Activated CD4-positive, alpha-beta memory T cell treated with anti-CD3 and anti-CD28 coated beads for 36 hours (primary cell): ENCODE data around the gene TEX14. TPM values are rescaled to one million over a fixed set of nuclear protein-coding genes. Genes with fewer than 3 reads are reported as not detected.
A peak's percentile ranks its signal among the peaks of the same experiment; 100 is the strongest.
"Not testable (repeated sequence)": the region's sequence is repeated elsewhere in the genome, so short reads cannot be mapped to it uniquely, and the experiment has no call there.

Experiments
- CTCF ChIA-PET: fragments of 350-600 bp; sonication (Branson Sonifier 250); formaldehyde crosslinking; loops from one replicate; lab custom pipeline; 2021; ENCODE audit warnings: antibody characterized with exemption, inconsistent platforms; lab: Charles Lee
- POLR2A ChIA-PET: fragments of 350-600 bp; sonication (Branson Sonifier 250); formaldehyde crosslinking; loops from one replicate; lab custom pipeline; 2021; ENCODE audit warnings: antibody characterized with exemption; lab: Charles Lee
- DNase-seq: peaks from one replicate; pipeline ENCODE4 v3.0.0-alpha.2; 2020
- H3K27ac Mint-ChIP-seq: one replicate; pipeline ENCODE4 v1.8.0; 2021; ENCODE audit warnings: mixed read lengths
- H3K27me3 Mint-ChIP-seq: one replicate; pipeline ENCODE4 v1.8.0; 2021; ENCODE audit warnings: mixed read lengths
- H3K36me3 Mint-ChIP-seq: one replicate; pipeline ENCODE4 v1.8.0; 2021; ENCODE audit warnings: mixed read lengths
- H3K4me1 Mint-ChIP-seq: one replicate; pipeline ENCODE4 v1.8.0; 2021; ENCODE audit warnings: low read depth, mixed read lengths
- H3K4me3 Mint-ChIP-seq: one replicate; pipeline ENCODE4 v1.8.0; 2021; ENCODE audit warnings: mild to moderate bottlenecking, mixed read lengths
- H3K9me3 Mint-ChIP-seq: one replicate; pipeline ENCODE4 v1.8.0; 2021; ENCODE audit warnings: mixed read lengths
- intact Hi-C: fragments of 100-400 bp; cut with micrococcal nuclease; formaldehyde crosslinking; loops from one replicate; pipeline ENCODE4 v1.15.1; 2023
- total RNA-seq, 2 experiments: library from RNA; stranded (reverse); gene quantifications; one replicate each; pipeline ENCODE4 v1.2.3, GENCODE V29; 2021

The TEX14 gene
- total RNA-seq, 2 experiments from 2014 or later = 0.14 to 0.17 TPM

GRCh38 chr17:58666858-58667267 lies 25.0 kb downstream of the TEX14 start:
- no peak overlapping the region for H3K4me3 Mint-ChIP-seq

GRCh38 chr17:58665946-58666857 lies 25.6 kb downstream of the TEX14 start:
- Mint-ChIP-seq H3K4me3 (peak overlapping the region; percentile 36), H3K4me1 (peaks cover 9% of the 10 kb centered on the region), H3K9me3 (no peaks in the 10 kb centered on the region), H3K36me3 (no peaks in the 10 kb centered on the region), H3K27me3 (peaks cover 8% of the 10 kb centered on the region), H3K27ac (no peak overlapping the region)
- POLR2A ChIA-PET = interaction anchor here (1.2 to 2.0 kb wide), 3 partner anchors 7 to 34 kb away, joined by 4 to 12 read pairs (median 9); no protein-coding TSS in a partner anchor
- DNase-seq = no peak
- intact Hi-C loops = no loop called here
- CTCF ChIA-PET = interaction anchor here (0.7 kb wide), 1 partner anchor 37 kb away, joined by 3 read pairs; no protein-coding TSS in a partner anchor

More at GRCh38 chr17:58666858-58667267, 25.0 kb downstream of the TEX14 start:
- Mint-ChIP-seq H3K9me3 (no peaks in the 10 kb centered on the region), H3K36me3 (no peaks in the 10 kb centered on the region), H3K27me3 (peaks cover 8% of the 10 kb centered on the region), H3K4me1 (peaks cover 9% of the 10 kb centered on the region), H3K27ac (no peak overlapping the region)
- intact Hi-C loops = no loop called here
- CTCF ChIA-PET = interaction anchor here (0.7 kb wide), 1 partner anchor 38 kb away, joined by 3 read pairs; no protein-coding TSS in a partner anchor
- peak; percentile 59 for DNase-seq
- POLR2A ChIA-PET = interaction anchor here (1.1 to 1.2 kb wide), 3 partner anchors 8 to 36 kb away, joined by 4 to 9 read pairs (median 5); no protein-coding TSS in a partner anchor

- peaks cover 8% of the 10 kb centered on the region for H3K27me3 Mint-ChIP-seq
- POLR2A ChIA-PET = interaction anchor here (1.6 kb wide), 1 partner anchor 27 kb away, joined by 3 read pairs; the partner anchor contains the start of gene TEX14
- H3K4me1 Mint-ChIP-seq = peaks cover 9% of the 10 kb centered on the region
- no peaks in the 10 kb centered on the region for H3K9me3 Mint-ChIP-seq
- no peak overlapping the region for H3K27ac Mint-ChIP-seq
- intact Hi-C loops = no loop called here
- peaks cover under 1% of the 10 kb centered on the region for H3K36me3 Mint-ChIP-seq
- CTCF ChIA-PET = no interaction called here
- no peak for DNase-seq
- H3K4me3 Mint-ChIP-seq = no peak overlapping the region
Observed at GRCh38 chr17:58664302-58664701, 27.5 kb downstream of the TEX14 start.

GRCh38 chr17:58661499-58661898 lies 30.3 kb downstream of the TEX14 start:
- ChIA-PET POLR2A (interaction anchor here (1.0 to 9.1 kb wide), 3 partner anchors 30 kb away, joined by 3 to 243 read pairs (median 3); no protein-coding TSS in a partner anchor), CTCF (no interaction called here)
- Mint-ChIP-seq H3K27me3 (peaks cover 6% of the 10 kb centered on the region), H3K36me3 (peaks cover 6% of the 10 kb centered on the region), H3K27ac (no peak overlapping the region), H3K4me3 (no peak overlapping the region), H3K4me1 (peaks cover 19% of the 10 kb centered on the region), H3K9me3 (peaks cover 5% of the 10 kb centered on the region)
- DNase-seq = no peak
- intact Hi-C loops = no loop called here

- Mint-ChIP-seq H3K27me3 (peaks cover 5% of the 10 kb centered on the region), H3K4me1 (peaks cover 18% of the 10 kb centered on the region), H3K4me3 (peak overlapping the region; percentile 45), H3K9me3 (peaks cover 5% of the 10 kb centered on the region), H3K27ac (no peak overlapping the region), H3K36me3 (peaks cover 6% of the 10 kb centered on the region)
- no peak for DNase-seq
- ChIA-PET CTCF (no interaction called here), POLR2A (interaction anchor here (9.1 kb wide), 1 partner anchor 29 kb away, joined by 243 read pairs; no protein-coding TSS in a partner anchor)
- intact Hi-C loops = no loop called here
Observed at GRCh38 chr17:58660621-58661020, 31.2 kb downstream of the TEX14 start.

- not testable (repeated sequence) for H3K9me3 Mint-ChIP-seq, H3K36me3 Mint-ChIP-seq, H3K27ac Mint-ChIP-seq, H3K27me3 Mint-ChIP-seq
- POLR2A ChIA-PET = interaction anchor here (0.5 to 9.1 kb wide), 9 partner anchors 28 to 327 kb away, joined by 3 to 243 read pairs (median 3); partner anchors contain the start of genes RAD51C and TEX14
- Mint-ChIP-seq H3K4me1 (peaks cover 18% of the 10 kb centered on the region), H3K4me3 (peak overlapping the region; percentile 77)
- DNase-seq = peak; percentile 11
- CTCF ChIA-PET = interaction anchor here (2.7 kb wide), 1 partner anchor 28 kb away, joined by 13 read pairs; no protein-coding TSS in a partner anchor
- intact Hi-C loops = loop anchor here (1.0 to 2.0 kb wide), 7 partner anchors 28 to 496 kb away; partner anchors contain the start of genes PRR11, RAD51C, SKA2 and TEX14
Observed at GRCh38 chr17:58659714-58660084, 32.1 kb downstream of the TEX14 start.

- ChIA-PET POLR2A (interaction anchor here (0.5 to 9.1 kb wide), 14 partner anchors 8 to 342 kb away, joined by 3 to 243 read pairs (median 3); partner anchors contain the start of genes RAD51C and TEX14), CTCF (interaction anchor here (1.4 to 2.7 kb wide), 3 partner anchors 28 to 140 kb away, joined by 4 to 13 read pairs (median 4); no protein-coding TSS in a partner anchor)
- DNase-seq = peak; percentile 86
- peaks cover 18% of the 10 kb centered on the region for H3K4me1 Mint-ChIP-seq
- peaks cover 5% of the 10 kb centered on the region for H3K27me3 Mint-ChIP-seq
- H3K9me3 Mint-ChIP-seq = peaks cover 5% of the 10 kb centered on the region
- intact Hi-C loops = loop anchor here (1.0 to 2.0 kb wide), 7 partner anchors 28 to 496 kb away; partner anchors contain the start of genes PRR11, RAD51C, SKA2 and TEX14
- H3K27ac Mint-ChIP-seq = peak overlapping the region; percentile 97
- peaks cover 6% of the 10 kb centered on the region for H3K36me3 Mint-ChIP-seq
- peak overlapping the region; percentile 77 for H3K4me3 Mint-ChIP-seq
Observed at GRCh38 chr17:58658804-58659713, 32.8 kb downstream of the TEX14 start.

- peaks cover 18% of the 10 kb centered on the region for H3K4me1 Mint-ChIP-seq
- H3K27me3 Mint-ChIP-seq, H3K36me3 Mint-ChIP-seq, H3K9me3 Mint-ChIP-seq: not testable (repeated sequence)
- H3K27ac Mint-ChIP-seq = peak overlapping the region; percentile 97
- CTCF ChIA-PET = interaction anchor here (1.4 to 2.7 kb wide), 3 partner anchors 27 to 139 kb away, joined by 4 to 13 read pairs (median 4); no protein-coding TSS in a partner anchor
- POLR2A ChIA-PET = interaction anchor here (0.7 to 9.1 kb wide), 7 partner anchors 9 to 341 kb away, joined by 3 to 243 read pairs (median 4); partner anchors contain the start of genes RAD51C and TEX14
- intact Hi-C loops = loop anchor here (2.0 kb wide), 1 partner anchor 71 kb away; no protein-coding TSS in a partner anchor
- peak overlapping the region; percentile 77 for H3K4me3 Mint-ChIP-seq
- DNase-seq = peak; percentile 50
Observed at GRCh38 chr17:58657962-58658803, 33.7 kb downstream of the TEX14 start.

GRCh38 chr17:58648236-58648635 lies 43.6 kb downstream of the TEX14 start:
- intact Hi-C loops = no loop called here
- Mint-ChIP-seq H3K36me3 (no peaks in the 10 kb centered on the region), H3K9me3 (no peaks in the 10 kb centered on the region), H3K4me1 (no peaks in the 10 kb centered on the region), H3K27ac (no peak overlapping the region), H3K27me3 (no peaks in the 10 kb centered on the region), H3K4me3 (no peak overlapping the region)
- DNase-seq = no peak
- CTCF ChIA-PET = no interaction called here
- POLR2A ChIA-PET = interaction anchor here (3.0 kb wide), 1 partner anchor 17 kb away, joined by 18 read pairs; no protein-coding TSS in a partner anchor

GRCh38 chr17:58643147-58643546 lies 48.7 kb downstream of the TEX14 start:
- Mint-ChIP-seq H3K4me1 (no peaks in the 10 kb centered on the region), H3K27me3 (no peaks in the 10 kb centered on the region), H3K36me3 (no peaks in the 10 kb centered on the region)

More at GRCh38 chr17:58643147-58643546, 48.7 kb downstream of the TEX14 start:
- Mint-ChIP-seq H3K4me3 (no peak overlapping the region), H3K27ac (no peak overlapping the region), H3K9me3 (no peaks in the 10 kb centered on the region)
- ChIA-PET POLR2A (interaction anchor here (6.5 kb wide), 1 partner anchor 12 kb away, joined by 81 read pairs; no protein-coding TSS in a partner anchor), CTCF (interaction anchor here (0.9 to 1.3 kb wide), 2 partner anchors 11 to 55 kb away, joined by 3 to 6 read pairs; no protein-coding TSS in a partner anchor)
- DNase-seq = no peak
- intact Hi-C loops = no loop called here
